ENCODE measurements around the gene NIPBL.

- TF ChIP-seq POLR2AphosphoS5 (IDR thresholded peaks at IDR 0.05) (no peak), CTCF (IDR thresholded peaks at IDR 0.05) (no peak)
These were observed 105.6 kb downstream of the NIPBL start for GRCh38 chr5:36982146-36982545.

Measured in breast epithelium (tissue), 3 donors.